GM12865 (cell line): Measurements from ENCODE around the gene PTPN12.

Source experiments
- DNase-seq: peaks from one replicate; pipeline ENCODE4 v3.0.0; 2010; ENCODE audit warnings: low read depth
- H3K4me3 ChIP-seq: 2 replicates; pipeline ENCODE4 v1.5.1; 2011; ENCODE audit warnings: mild to moderate bottlenecking, low read depth, low read length, control low read depth
- CTCF ChIP-seq: IDR thresholded peaks from 2 replicates; pipeline ENCODE4 v1.5.1; 2011; ENCODE audit warnings: low read length, control low read depth, low read depth, inconsistent platforms; ENCODE audit not compliant: insufficient read depth; ENCODE audit errors: missing control alignments

The PTPN12 gene

GRCh38 chr7:77565917-77566316 lies 28.8 kb downstream of the PTPN12 start:
- H3K4me3 ChIP-seq, result no peak overlapping the region
- no peak for DNase-seq
- TF ChIP-seq CTCF, result no peak

GRCh38 chr7:77566421-77566820 lies 29.3 kb downstream of the PTPN12 start:
- DNase-seq, result no peak
- no peak for TF ChIP-seq CTCF
- no peak overlapping the region for H3K4me3 ChIP-seq

GRCh38 chr7:77569514-77570232 lies 32.6 kb downstream of the PTPN12 start:
- DNase-seq, result no peak
- no peak overlapping the region for H3K4me3 ChIP-seq
- no peak for TF ChIP-seq CTCF

- H3K4me3 ChIP-seq, result no peak overlapping the region
- no peak for TF ChIP-seq CTCF
- DNase-seq, result peak; percentile 18
Measured at GRCh38 chr7:77570330-77571011, 33.4 kb downstream of the PTPN12 start.

- no peak for DNase-seq
- H3K4me3 ChIP-seq, result no peak overlapping the region
- TF ChIP-seq CTCF, result no peak
Measured at GRCh38 chr7:77571801-77572200, 34.7 kb downstream of the PTPN12 start.

GRCh38 chr7:77575187-77575586 lies 38.1 kb downstream of the PTPN12 start:
- no peak for DNase-seq
- TF ChIP-seq CTCF, result no peak
- no peak overlapping the region for H3K4me3 ChIP-seq

GRCh38 chr7:77576856-77577255 lies 39.8 kb downstream of the PTPN12 start:
- no peak for TF ChIP-seq CTCF
- no peak overlapping the region for H3K4me3 ChIP-seq
- DNase-seq, result no peak
